Measurements from ENCODE around the gene DCAF11.
"Not testable (repeated sequence)": the region's sequence is repeated elsewhere in the genome, so short reads cannot be mapped to it uniquely, and the experiment has no call there.

Gene DCAF11

GRCh38 chr14:24098229-24098926, 16.2 kb upstream of the DCAF11 start:
- DNase-seq: no peak

- DNase-seq: no peak
Observed at GRCh38 chr14:24098927-24099813, 15.4 kb upstream of the DCAF11 start.

- DNase-seq: no peak
Observed at GRCh38 chr14:24100197-24100981, 14.2 kb upstream of the DCAF11 start.

- DNase-seq: no peak
Observed at GRCh38 chr14:24100982-24101494, 13.5 kb upstream of the DCAF11 start.

- no peak for DNase-seq
Observed at GRCh38 chr14:24102357-24103048, 12.1 kb upstream of the DCAF11 start.

GRCh38 chr14:24103451-24103850, 11.1 kb upstream of the DCAF11 start:
- no peak for DNase-seq

- not testable (repeated sequence) for DNase-seq
Observed at GRCh38 chr14:24105609-24106239, 8.9 kb upstream of the DCAF11 start.

GRCh38 chr14:24106672-24107271, 7.8 kb upstream of the DCAF11 start:
- DNase-seq: no peak

- no peak for DNase-seq
Observed at GRCh38 chr14:24108336-24108874, 6.2 kb upstream of the DCAF11 start.

GRCh38 chr14:24110060-24110459, 4.5 kb upstream of the DCAF11 start:
- DNase-seq: no peak

- no peak for DNase-seq
Observed at GRCh38 chr14:24110523-24110922, 4.1 kb upstream of the DCAF11 start.

GRCh38 chr14:24113379-24113800, 1.2 kb upstream of the DCAF11 start:
- DNase-seq: no peak

- peak; percentile 69 to 97 (median 92) for DNase-seq
Observed at GRCh38 chr14:24113801-24114531, 611 bp upstream of the DCAF11 start.

GRCh38 chr14:24115422-24116127, 998 bp downstream of the DCAF11 start:
- no peak for DNase-seq

GRCh38 chr14:24116128-24116814, 1.7 kb downstream of the DCAF11 start:
- DNase-seq: no peak

- no peak for DNase-seq
Observed at GRCh38 chr14:24117179-24117578, 2.6 kb downstream of the DCAF11 start.

GRCh38 chr14:24119691-24120090, 5.1 kb downstream of the DCAF11 start:
- no peak for DNase-seq

GRCh38 chr14:24121210-24121609, 6.6 kb downstream of the DCAF11 start:
- no peak for DNase-seq

- no peak for DNase-seq
Observed at GRCh38 chr14:24122416-24122815, 7.8 kb downstream of the DCAF11 start.
